Spleen (tissue), 7 donors: ENCODE measurements around the gene KANSL1.

Experiments used
- CTCF ChIP-seq, 11 experiments: fragments of 200-600 bp in 7 of 11; fragments of 450-650 bp in 4 of 11; sonication (generic) in 4 of 11; IDR thresholded peaks in 8 of 11; conservative IDR thresholded peaks in 3 of 11; 1 replicate in 7 of 11; 2 replicates in 4 of 11; pipeline versions ENCODE4 v1.4.0 to v1.8.0; 2016 to 2021; ENCODE audit warnings: antibody characterized with exemption in 11 of 11, inconsistent platforms in 4 of 11, mild to moderate bottlenecking in 1 of 11
- POLR2AphosphoS5 ChIP-seq, 3 donors: sonication (generic); formaldehyde crosslinking; IDR thresholded peaks; one replicate each; pipeline ENCODE4 v1.5.1; 2017; ENCODE audit warnings: antibody characterized with exemption in 3 of 3
- donor health status: DM: no; HTN: no; CAD: no; lungs with moderate emphysema.
- donor health status: DM: no; HTN: no; CAD: no.
- donor health status: DM: no; HTN: no; CAD: no.

GRCh38 chr17:46178550-46179214 lies 14.5 kb downstream of the KANSL1 start:
- TF ChIP-seq POLR2AphosphoS5 (IDR thresholded peaks at IDR 0.05) (no peak), CTCF (IDR thresholded peaks at IDR 0.05 in 8 of 11, conservative IDR thresholded peaks at IDR 0.05 in 3 of 11) (no peak)
